Subcutaneous abdominal adipose tissue (tissue), 5 donors: ENCODE data around the gene SNAPC2.

Source experiments
- H3K27ac ChIP-seq: one replicate; pipeline ENCODE4 v1.7.0; 2013; ENCODE audit warnings: low read depth, mild to moderate bottlenecking, inconsistent platforms, low read length, moderate library complexity
- H3K27me3 ChIP-seq, 5 donors: one replicate each; pipeline ENCODE4 v1.7.0; 2013; ENCODE audit warnings: low read length in 5 of 5, inconsistent platforms in 1 of 5; ENCODE audit not compliant: control insufficient read depth in 5 of 5, insufficient read depth in 4 of 5
- H3K36me3 ChIP-seq, 5 donors: one replicate each; pipeline ENCODE4 v1.7.0; 2013; ENCODE audit warnings: low read length in 5 of 5; ENCODE audit not compliant: control insufficient read depth in 5 of 5, insufficient read depth in 5 of 5
- H3K4me1 ChIP-seq, 5 donors: one replicate each; pipeline ENCODE4 v1.7.0; 2013; ENCODE audit warnings: low read length in 5 of 5, mild to moderate bottlenecking in 3 of 5, moderate library complexity in 1 of 5; ENCODE audit not compliant: control insufficient read depth in 5 of 5, insufficient read depth in 5 of 5
- H3K4me3 ChIP-seq, 5 donors: one replicate each; pipeline ENCODE4 v1.7.0; 2013; ENCODE audit warnings: low read length in 5 of 5, low read depth in 1 of 5
- H3K9ac ChIP-seq, 5 donors: one replicate each; pipeline ENCODE4 v1.7.0; 2013; ENCODE audit warnings: low read length in 5 of 5, mild to moderate bottlenecking in 4 of 5, moderate library complexity in 3 of 5
- H3K9me3 ChIP-seq, 5 donors: one replicate each; pipeline ENCODE4 v1.7.0; 2013; ENCODE audit warnings: low read length in 5 of 5; ENCODE audit not compliant: control insufficient read depth in 5 of 5
- donor health status: healthy.
- donor health status: healthy.
- donor health status: healthy.
- donor health status: healthy.
- donor health status: healthy.

SNAPC2 gene

DNA sequence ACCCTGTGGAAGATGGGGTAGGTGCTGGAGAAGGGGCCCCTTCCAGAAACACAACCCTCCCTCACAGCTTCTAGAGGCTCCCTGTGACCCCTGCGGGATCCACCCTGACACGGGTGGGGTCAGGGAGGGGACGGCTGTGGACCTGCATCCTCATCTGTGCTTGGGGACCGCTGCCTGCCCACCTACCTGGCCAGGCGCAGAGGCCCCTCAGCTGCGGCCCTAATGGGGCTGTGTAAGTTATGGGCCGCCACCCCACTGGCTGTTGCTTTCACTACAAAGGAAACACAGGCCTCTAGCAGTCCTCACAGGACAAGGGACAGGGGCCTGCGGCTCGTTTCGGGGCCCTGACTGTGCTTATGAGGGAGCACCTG, 12.8 kb downstream of the SNAPC2 start:
- Histone ChIP-seq H3K4me3 (no peak overlapping the region), H3K4me1 (peaks cover 2 to 15% (median 14%) of the 10 kb centered on the region in 5 donors), H3K36me3 (peaks cover 0 to 75% (median 72%) of the 10 kb centered on the region in 5 donors), H3K27ac (no peak overlapping the region), H3K9ac (no peak overlapping the region), H3K9me3 (no peaks in the 10 kb centered on the region), H3K27me3 (no peaks in the 10 kb centered on the region)

DNA sequence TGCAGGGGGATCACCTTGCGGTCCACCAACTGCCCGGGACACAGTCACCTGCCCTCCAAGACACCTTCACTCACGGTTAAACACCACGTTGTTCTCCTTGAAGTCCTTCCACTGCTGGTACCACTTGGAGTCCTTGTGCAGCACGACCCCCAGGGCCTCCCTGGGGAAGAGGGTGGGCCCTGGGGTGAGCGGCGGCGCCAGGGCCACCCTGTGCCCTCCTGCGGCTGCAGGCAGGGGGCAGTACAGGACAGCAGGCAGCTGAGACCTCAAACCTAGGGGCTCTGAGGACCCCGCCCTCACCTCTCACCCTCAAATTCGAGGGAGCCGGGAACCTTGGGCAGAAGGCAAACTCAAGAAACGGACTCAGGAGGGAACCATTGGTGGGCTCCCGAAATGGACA, 13.3 kb downstream of the SNAPC2 start:
- Histone ChIP-seq H3K4me3 (no peak overlapping the region), H3K36me3 (peaks cover 0 to 79% (median 74%) of the 10 kb centered on the region in 5 donors), H3K27ac (no peak overlapping the region), H3K9me3 (no peaks in the 10 kb centered on the region), H3K4me1 (peaks cover 2 to 12% (median 9%) of the 10 kb centered on the region in 5 donors), H3K9ac (no peak overlapping the region), H3K27me3 (no peaks in the 10 kb centered on the region)

DNA sequence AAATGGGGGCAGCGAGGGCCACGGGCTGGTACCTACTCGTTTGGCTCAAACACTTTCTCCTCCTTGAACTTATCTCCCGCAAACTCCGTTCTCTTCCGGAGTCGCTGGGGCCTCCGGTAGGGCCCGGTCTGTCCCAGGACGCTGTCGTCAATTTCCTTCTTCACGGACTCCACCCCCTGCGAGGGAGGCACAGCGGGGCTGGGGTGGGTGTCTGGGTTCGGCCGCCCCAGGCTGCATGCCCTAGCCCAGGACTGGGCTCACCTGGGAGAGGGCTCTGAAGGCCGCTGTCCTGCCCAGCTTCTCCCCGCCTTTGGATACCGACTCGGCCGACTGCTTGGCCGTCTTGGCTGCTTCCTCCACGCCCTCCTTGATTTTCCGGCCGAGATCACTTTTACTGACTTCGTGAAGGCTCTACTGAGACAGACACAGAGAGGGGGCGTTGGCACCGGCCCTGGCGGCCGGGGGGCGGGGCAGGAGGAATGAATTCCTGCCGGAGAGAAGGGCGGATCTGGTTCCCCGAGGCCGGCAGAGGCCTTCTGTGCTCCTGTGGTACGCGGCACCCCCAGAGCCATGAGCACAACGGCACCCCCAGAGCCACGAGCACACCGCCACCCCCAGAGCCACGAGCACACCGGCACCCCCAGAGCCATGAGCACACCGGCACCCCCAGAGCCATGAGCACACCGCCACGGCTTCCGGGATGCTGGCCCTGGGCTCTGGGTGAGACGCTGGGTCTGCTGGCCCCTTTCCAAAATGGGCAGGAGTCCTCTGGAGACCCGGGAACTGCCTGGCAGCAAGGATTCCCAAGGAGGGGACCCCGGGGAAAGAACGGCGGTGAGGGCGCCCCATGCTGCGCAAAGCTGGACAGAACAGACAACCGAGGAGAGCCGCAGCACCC, 13.9 kb downstream of the SNAPC2 start:
- H3K4me3 ChIP-seq, result no peak overlapping the region
- no peak overlapping the region for H3K27ac ChIP-seq
- peaks cover 4 to 85% (median 75%) of the 10 kb centered on the region in 5 donors for H3K36me3 ChIP-seq
- H3K4me1 ChIP-seq, result peaks cover under 1 to 5% (median 4%) of the 10 kb centered on the region in 5 donors
- H3K27me3 ChIP-seq, result no peaks in the 10 kb centered on the region
- H3K9me3 ChIP-seq, result no peaks in the 10 kb centered on the region
- H3K9ac ChIP-seq, result no peak overlapping the region

DNA sequence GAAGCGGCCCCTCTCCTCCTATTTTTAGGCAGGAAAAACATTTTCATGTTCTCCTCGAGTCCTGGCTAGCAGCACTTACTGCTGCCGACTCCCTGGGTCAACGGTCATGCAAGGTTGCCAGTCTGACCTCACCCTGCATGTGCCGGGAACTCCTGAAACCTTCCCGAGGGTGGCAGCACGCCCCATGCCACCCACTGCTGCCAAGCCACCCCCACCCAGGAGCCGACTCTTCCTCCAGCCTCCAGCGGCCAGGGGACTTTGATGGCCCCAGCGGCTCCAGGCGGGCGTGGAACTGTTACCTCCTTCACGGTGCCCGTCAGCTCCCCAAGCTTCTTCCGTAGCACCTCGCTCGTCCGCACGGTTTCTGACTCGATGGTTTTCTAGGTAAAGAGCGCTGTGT, 14.6 kb downstream of the SNAPC2 start:
- H3K4me1 ChIP-seq, result no peaks in the 10 kb centered on the region
- H3K4me3 ChIP-seq, result no peak overlapping the region
- H3K27me3 ChIP-seq, result no peaks in the 10 kb centered on the region
- peaks cover 4 to 89% (median 77%) of the 10 kb centered on the region in 5 donors for H3K36me3 ChIP-seq
- H3K9me3 ChIP-seq, result no peaks in the 10 kb centered on the region
- no peak overlapping the region for H3K27ac ChIP-seq
- H3K9ac ChIP-seq, result no peak overlapping the region

DNA sequence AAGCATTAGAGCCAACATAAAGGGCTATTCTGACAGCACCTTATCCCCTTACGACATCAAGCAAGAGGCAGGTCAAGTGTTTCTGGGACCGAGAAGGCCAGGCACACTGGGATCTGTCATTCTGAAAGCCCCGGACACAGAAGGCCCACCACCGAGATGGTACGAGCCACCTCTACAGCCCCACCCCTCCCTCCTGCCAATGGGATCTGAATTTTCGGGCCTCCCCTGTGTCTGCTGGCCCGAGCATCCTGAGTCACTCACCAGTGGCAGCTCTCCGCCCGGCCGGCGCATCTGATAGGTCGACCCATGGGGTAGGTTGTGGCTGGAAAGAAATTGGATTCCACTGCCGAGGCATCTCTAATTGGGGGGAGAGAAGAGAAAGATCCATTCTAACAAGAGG, 20.7 kb downstream of the SNAPC2 start:
- Histone ChIP-seq H3K36me3 (peaks cover 4 to 47% (median 36%) of the 10 kb centered on the region in 5 donors), H3K4me1 (peaks cover 7 to 27% (median 22%) of the 10 kb centered on the region in 5 donors), H3K9me3 (no peaks in the 10 kb centered on the region)

DNA sequence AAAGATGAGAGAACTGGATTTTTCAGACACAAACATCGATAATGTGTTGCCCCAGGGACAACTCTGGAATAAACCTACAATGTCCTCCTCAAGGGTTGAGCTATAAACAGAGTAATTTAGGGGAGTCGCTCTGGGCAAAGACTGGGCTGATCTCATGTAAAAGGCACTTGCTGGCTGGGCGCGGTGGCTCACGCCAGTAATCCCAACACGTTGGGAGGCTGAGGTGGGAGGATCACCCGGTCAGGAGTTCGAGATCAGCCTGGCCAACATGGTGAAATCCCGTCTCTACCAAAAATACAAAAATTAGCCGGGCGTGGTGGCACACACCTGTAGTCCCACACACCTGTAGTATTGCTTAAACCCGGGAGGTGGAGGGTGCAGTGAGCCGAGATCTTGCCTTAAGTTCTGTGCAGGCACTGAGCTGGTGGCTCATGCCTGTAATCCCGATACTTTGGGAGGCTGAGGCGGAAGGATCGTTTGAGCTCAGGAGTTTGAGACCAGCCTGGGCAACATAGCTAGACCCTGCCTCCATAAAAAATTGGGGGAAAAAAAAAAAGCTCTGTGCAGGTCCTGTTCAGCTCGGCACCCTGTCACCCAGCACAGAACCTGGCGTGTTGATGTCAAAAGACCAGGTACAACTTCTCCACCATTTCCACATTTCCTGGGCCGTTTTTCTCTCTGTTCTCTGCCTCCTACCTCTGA, 21.9 kb downstream of the SNAPC2 start:
- Histone ChIP-seq H3K4me3 (peak overlapping the region in 1 of 5 donors; percentile 74), H3K9ac (peak overlapping the region in 1 of 5 donors; percentile 31)

More for the DNA sequence above, 20.7 kb downstream of the SNAPC2 start:
- H3K27ac ChIP-seq, result no peak overlapping the region
- no peak overlapping the region for H3K9ac ChIP-seq
- no peak overlapping the region for H3K4me3 ChIP-seq
- peaks cover 0 to 3% (median 0%) of the 10 kb centered on the region in 5 donors for H3K27me3 ChIP-seq

DNA sequence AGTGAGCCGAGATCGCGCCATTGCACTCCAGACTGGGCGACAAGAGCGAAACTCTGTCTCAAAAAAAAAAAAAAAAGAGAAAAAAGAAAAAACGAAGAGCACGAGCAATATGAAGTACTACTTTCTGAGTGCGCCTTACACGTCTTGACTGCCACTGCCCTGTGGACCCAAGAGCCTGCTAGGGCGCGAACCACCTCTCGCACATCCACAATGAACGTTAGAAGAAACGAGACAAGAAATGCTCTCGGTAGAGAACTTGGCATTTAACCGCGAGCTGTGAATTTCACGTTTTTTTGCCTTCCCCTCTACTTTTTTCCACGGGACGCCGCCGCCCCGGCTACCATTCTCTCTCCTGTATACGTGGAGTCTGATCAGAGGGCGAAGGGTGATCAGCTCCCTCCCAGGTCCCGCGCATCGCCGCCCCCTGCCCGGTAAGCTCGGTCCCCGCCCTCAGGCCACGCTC, 22.9 kb downstream of the SNAPC2 start:
- no peaks in the 10 kb centered on the region for H3K9me3 ChIP-seq
- H3K4me1 ChIP-seq, result peaks cover 7 to 27% (median 22%) of the 10 kb centered on the region in 5 donors
- peak overlapping the region; percentile 93 for H3K27ac ChIP-seq
- peak overlapping the region; percentile 74 to 92 (median 85) for H3K4me3 ChIP-seq
- peaks cover 0 to 3% (median 0%) of the 10 kb centered on the region in 5 donors for H3K27me3 ChIP-seq
- peak overlapping the region; percentile 89 to 99 (median 93) for H3K9ac ChIP-seq
- H3K36me3 ChIP-seq, result peaks cover 4 to 26% (median 20%) of the 10 kb centered on the region in 5 donors

More for the DNA sequence above, 21.9 kb downstream of the SNAPC2 start:
- Histone ChIP-seq H3K36me3 (peaks cover 4 to 36% (median 29%) of the 10 kb centered on the region in 5 donors), H3K27ac (no peak overlapping the region), H3K4me1 (peaks cover 7 to 27% (median 22%) of the 10 kb centered on the region in 5 donors), H3K27me3 (peaks cover 0 to 3% (median 0%) of the 10 kb centered on the region in 5 donors), H3K9me3 (no peaks in the 10 kb centered on the region)

DNA sequence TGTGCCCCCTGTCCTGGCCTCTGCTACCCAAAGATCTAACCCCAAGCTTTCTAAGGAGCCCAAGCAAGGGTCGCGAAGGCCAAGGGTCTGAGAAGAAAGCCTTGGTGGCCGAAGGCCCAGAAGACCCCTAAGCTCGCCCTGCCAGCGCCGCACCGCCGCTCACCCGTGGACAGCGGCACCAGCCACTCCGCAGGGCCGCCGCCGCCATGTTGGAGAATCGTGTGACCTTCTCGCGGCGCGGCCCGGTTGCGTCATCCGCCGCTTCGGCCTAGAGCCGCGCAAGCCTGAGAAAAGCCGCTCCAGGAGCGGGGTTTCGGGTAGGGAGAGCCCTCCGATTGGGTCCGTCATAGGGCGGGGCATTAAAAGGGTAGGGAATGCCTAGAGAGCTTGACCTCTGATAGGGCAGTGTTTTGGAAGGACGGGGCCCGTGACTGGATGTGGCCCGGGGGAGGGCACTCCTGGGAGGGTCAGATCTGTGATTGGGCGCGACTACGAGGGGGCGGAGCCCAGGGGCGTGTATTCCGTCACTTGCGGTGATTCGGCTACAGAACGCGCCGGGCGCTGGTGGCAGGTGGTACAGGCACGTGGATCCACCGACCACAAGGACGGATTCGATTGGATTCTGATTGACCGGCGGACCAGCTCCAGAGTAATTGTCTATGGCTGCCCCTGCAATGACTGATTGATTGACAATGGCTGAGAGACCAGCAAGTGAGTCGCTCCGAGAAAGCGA, 23.5 kb downstream of the SNAPC2 start, which contains the start of gene TIMM44:
TSS of gene TIMM44 (minus strand) at position 223 of the 733 bp plus-strand sequence. CDS start at position 208, 15 bp downstream.
- peak within 1 kb of the TSS; percentile 93 for H3K27ac ChIP-seq
- H3K27me3 ChIP-seq, result peaks cover 0 to 3% (median 0%) of the 10 kb centered on the region in 5 donors
- peaks cover 7 to 27% (median 22%) of the 10 kb centered on the region in 5 donors for H3K4me1 ChIP-seq
- peak within 1 kb of the TSS; percentile 74 to 92 (median 85) for H3K4me3 ChIP-seq
- peak within 1 kb of the TSS; percentile 91 to 99 (median 93) for H3K9ac ChIP-seq
- no peaks in the 10 kb centered on the region for H3K9me3 ChIP-seq
- peaks cover 4 to 21% (median 18%) of the 10 kb centered on the region in 5 donors for H3K36me3 ChIP-seq

DNA sequence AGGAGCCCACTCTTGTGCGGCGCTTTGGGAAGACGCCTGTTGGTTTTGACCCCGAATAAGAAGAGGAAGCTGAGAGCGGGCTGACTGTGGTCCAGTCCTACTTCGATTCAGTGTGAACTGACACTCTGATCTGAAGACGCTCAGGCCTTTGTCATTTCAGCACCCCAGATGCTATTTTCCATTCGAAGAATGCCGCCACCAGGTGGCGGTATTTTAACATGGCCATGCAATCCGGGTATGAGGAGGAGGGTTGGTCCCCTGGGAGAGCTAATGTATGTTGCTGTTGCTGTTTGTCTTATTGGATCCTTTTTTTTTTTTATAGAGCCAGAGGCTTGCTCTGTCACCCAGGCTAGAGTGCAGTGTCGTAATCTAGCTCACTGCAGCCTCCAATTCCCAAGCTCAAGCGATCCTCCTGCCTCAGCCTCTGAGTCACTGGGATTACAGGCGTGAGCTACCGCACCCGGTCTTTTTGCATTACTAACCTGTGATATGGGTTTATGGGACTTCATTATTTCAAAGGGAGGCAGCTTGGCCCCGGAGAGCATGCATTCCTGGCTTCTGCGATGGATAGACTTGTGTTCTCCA, 24.1 kb downstream of the SNAPC2 start:
- Histone ChIP-seq H3K27ac (peak overlapping the region; percentile 93), H3K4me1 (peaks cover 7 to 27% (median 22%) of the 10 kb centered on the region in 5 donors), H3K27me3 (peaks cover 0 to 3% (median 0%) of the 10 kb centered on the region in 5 donors), H3K9me3 (no peaks in the 10 kb centered on the region), H3K9ac (peak overlapping the region; percentile 55 to 92 (median 82)), H3K4me3 (peak overlapping the region; percentile 69 to 89 (median 74)), H3K36me3 (peaks cover 0 to 16% (median 14%) of the 10 kb centered on the region in 5 donors)
